HUES6 (cell line): ENCODE data around the gene ZKSCAN1.
A peak's percentile ranks its signal among the peaks of the same experiment; 100 is the strongest.
"Not testable (repeated sequence)": the region's sequence is repeated elsewhere in the genome, so short reads cannot be mapped to it uniquely, and the experiment has no call there.

Experiments used
- H3K27ac ChIP-seq: 2 replicates; pipeline ENCODE4 v1.7.0; 2013; ENCODE audit warnings: low read depth, mild to moderate bottlenecking, low read length, inconsistent platforms
- H3K27me3 ChIP-seq: 2 replicates; pipeline ENCODE4 v1.6.1; 2013; ENCODE audit warnings: low read length; ENCODE audit not compliant: control insufficient read depth, insufficient read depth
- H3K36me3 ChIP-seq: 2 replicates; pipeline ENCODE4 v1.6.1; 2013; ENCODE audit warnings: low read length; ENCODE audit not compliant: control insufficient read depth, insufficient read depth
- H3K4me1 ChIP-seq: 2 replicates; pipeline ENCODE4 v1.6.1; 2013; ENCODE audit warnings: low read length; ENCODE audit not compliant: control insufficient read depth, insufficient read depth
- H3K4me3 ChIP-seq: 2 replicates; pipeline ENCODE4 v1.5.1; 2013; ENCODE audit warnings: low read depth, low read length
- H3K9ac ChIP-seq: one replicate; pipeline ENCODE4 v1.6.1; 2013; ENCODE audit warnings: mild to moderate bottlenecking, low read length
- H3K9me3 ChIP-seq: 2 replicates; pipeline ENCODE4 v1.6.1; 2013; ENCODE audit warnings: low read depth, low read length; ENCODE audit not compliant: control insufficient read depth, insufficient read depth

The ZKSCAN1 gene

DNA sequence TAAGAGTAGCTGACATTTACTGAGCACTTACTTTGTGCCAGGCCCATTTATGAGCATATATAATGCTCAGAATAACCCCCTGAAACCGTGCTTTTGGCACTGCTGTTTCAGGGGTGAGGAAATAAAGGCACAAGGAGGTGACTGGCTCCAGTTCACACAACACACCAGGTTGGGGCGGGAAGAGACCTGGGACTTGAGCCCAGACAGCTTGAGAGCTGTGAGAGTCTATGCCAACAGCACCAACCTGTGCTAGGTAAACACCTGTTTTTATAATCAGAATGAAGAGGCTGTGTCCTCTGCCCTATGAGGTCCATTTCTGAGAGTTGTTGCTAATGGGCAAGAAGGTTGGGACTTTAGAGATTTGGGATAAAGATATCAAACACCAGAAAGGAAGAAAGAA is 30.8 kb upstream of the ZKSCAN1 start:
- no peaks in the 10 kb centered on the region for H3K4me1 ChIP-seq
- no peak overlapping the region for H3K27ac ChIP-seq
- H3K9ac ChIP-seq: no peak overlapping the region
- H3K9me3 ChIP-seq: no peaks in the 10 kb centered on the region
- H3K4me3 ChIP-seq: no peak overlapping the region
- no peaks in the 10 kb centered on the region for H3K36me3 ChIP-seq
- peaks cover 3% of the 10 kb centered on the region; the same call in 1 of the 2 replicates for H3K27me3 ChIP-seq

DNA sequence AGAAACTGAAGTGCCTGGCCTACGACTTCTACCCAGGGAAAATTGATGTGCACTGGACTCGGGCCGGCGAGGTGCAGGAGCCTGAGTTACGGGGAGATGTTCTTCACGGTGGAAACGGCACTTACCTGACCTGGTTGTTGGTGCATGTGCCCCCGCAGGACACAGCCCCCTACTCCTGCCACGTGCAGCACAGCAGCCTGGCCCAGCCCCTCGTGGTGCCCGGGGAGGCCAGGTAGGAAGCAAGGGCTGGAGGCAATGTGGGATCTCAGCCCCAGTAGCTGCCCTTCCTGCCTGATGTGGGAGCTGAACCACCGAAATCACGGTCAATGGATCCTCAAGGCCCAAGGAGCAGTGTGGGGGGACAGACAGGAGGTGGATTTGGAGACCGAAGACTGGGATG is 28.1 kb upstream of the ZKSCAN1 start:
- not testable (repeated sequence) for H3K36me3 ChIP-seq, H3K27me3 ChIP-seq, H3K4me3 ChIP-seq, H3K27ac ChIP-seq, H3K9ac ChIP-seq, H3K4me1 ChIP-seq, H3K9me3 ChIP-seq

DNA sequence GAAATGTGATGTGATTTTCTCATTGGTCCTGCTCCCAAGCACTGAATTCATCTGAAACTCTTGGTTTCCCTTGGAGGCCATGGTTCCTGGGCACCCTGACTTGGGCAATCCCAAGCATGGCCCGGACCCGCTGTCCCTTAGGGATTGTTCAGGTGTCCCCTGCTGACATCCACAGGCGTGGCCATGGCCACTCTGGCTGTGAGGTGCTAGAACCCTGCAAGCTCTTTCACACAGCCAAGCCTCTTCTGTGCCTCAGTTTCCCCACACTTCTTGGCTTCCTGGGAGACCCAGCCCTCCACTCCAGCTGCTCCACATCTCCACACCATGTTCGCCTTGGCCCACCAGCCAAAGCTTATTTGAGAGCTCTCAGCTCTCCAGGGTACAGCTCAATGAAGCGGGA is 27.6 kb upstream of the ZKSCAN1 start:
- H3K27ac ChIP-seq: no peak overlapping the region
- H3K36me3 ChIP-seq: no peaks in the 10 kb centered on the region
- no peaks in the 10 kb centered on the region for H3K9me3 ChIP-seq
- no peak overlapping the region for H3K4me3 ChIP-seq
- no peak overlapping the region for H3K9ac ChIP-seq
- H3K27me3 ChIP-seq: peaks cover 9% of the 10 kb centered on the region; the same call in 1 of the 2 replicates
- peaks cover 5% of the 10 kb centered on the region; the same call in 1 of the 2 replicates for H3K4me1 ChIP-seq

DNA sequence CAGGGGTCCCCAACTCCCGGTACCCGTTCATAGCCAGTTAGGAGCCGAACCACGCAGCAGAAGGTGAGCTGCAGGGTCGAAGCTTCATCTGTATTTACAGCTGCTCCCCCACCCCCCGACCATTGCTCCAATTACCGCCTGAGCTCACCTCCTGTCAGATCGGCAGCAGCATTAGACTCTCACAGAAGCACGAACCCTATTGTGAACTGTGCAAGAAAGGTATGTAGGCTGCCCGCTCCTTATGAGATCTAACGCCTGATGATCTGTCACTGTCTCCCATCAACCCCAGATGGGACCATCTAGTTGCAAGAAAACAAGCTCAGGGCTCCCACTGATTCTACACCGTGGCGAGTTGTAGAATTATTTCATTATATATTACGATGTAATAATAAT is 24.9 kb upstream of the ZKSCAN1 start:
- Histone ChIP-seq H3K4me3 (peak overlapping the region; percentile 40), H3K9ac (no peak overlapping the region)

GRCh38 chr7:99991543-99991942 is 23.9 kb upstream of the ZKSCAN1 start:
- not testable (repeated sequence) for H3K9ac ChIP-seq, H3K36me3 ChIP-seq, H3K4me3 ChIP-seq, H3K27me3 ChIP-seq, H3K4me1 ChIP-seq, H3K27ac ChIP-seq, H3K9me3 ChIP-seq

More for the DNA sequence above, 24.9 kb upstream of the ZKSCAN1 start:
- Histone ChIP-seq H3K27ac (no peak overlapping the region), H3K36me3 (no peaks in the 10 kb centered on the region), H3K4me1 (peaks cover 5% of the 10 kb centered on the region; the same call in 1 of the 2 replicates), H3K27me3 (peaks cover 9% of the 10 kb centered on the region; the same call in 1 of the 2 replicates), H3K9me3 (no peaks in the 10 kb centered on the region)

GRCh38 chr7:99992330-99993038 is 22.9 kb upstream of the ZKSCAN1 start:
- Histone ChIP-seq H3K27me3 (peaks cover 9% of the 10 kb centered on the region; the same call in 1 of the 2 replicates), H3K9ac (no peak overlapping the region), H3K36me3 (no peaks in the 10 kb centered on the region), H3K27ac (no peak overlapping the region), H3K9me3 (no peaks in the 10 kb centered on the region), H3K4me3 (no peak overlapping the region), H3K4me1 (peaks cover 5% of the 10 kb centered on the region; the same call in 1 of the 2 replicates)

DNA sequence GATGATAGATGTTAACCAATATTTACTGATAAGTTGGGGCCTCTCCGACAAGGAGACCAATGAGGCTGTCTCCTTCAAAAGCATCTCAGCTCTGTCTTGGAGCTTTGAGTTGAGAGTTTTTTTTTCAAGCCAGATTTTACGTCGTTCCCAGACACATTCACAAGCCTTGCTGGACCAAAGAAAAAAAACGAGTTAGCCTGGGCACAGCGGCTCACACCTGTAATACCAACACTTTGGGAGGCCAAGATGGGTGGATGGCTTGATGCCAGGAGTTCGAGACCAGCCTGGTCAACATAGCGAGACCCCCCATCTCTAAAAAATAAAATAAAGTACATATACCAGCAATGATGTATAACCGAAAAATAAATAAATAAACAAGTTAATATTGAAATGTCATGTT is 20.6 kb upstream of the ZKSCAN1 start:
- Histone ChIP-seq H3K36me3 (no peaks in the 10 kb centered on the region), H3K4me3 (no peak overlapping the region), H3K9me3 (no peaks in the 10 kb centered on the region), H3K9ac (no peak overlapping the region), H3K27ac (no peak overlapping the region), H3K27me3 (peaks cover 5% of the 10 kb centered on the region; the same call in 1 of the 2 replicates), H3K4me1 (peaks cover 5% of the 10 kb centered on the region; the same call in 1 of the 2 replicates)

GRCh38 chr7:99996755-99997544 is 18.4 kb upstream of the ZKSCAN1 start:
- Histone ChIP-seq H3K4me3 (peak overlapping the region; percentile 55), H3K36me3 (no peaks in the 10 kb centered on the region), H3K4me1 (no peaks in the 10 kb centered on the region), H3K9ac (peak overlapping the region; percentile 44), H3K9me3 (no peaks in the 10 kb centered on the region), H3K27me3 (no peaks in the 10 kb centered on the region), H3K27ac (peak overlapping the region; percentile 13; the same call in 1 of the 2 replicates)

GRCh38 chr7:99997545-99998137 is 17.8 kb upstream of the ZKSCAN1 start:
- no peaks in the 10 kb centered on the region for H3K36me3 ChIP-seq
- H3K4me3 ChIP-seq: peak overlapping the region; percentile 55
- H3K4me1 ChIP-seq: no peaks in the 10 kb centered on the region
- peak overlapping the region; percentile 13; the same call in 1 of the 2 replicates for H3K27ac ChIP-seq
- H3K27me3 ChIP-seq: no peaks in the 10 kb centered on the region
- no peaks in the 10 kb centered on the region for H3K9me3 ChIP-seq
- peak overlapping the region; percentile 44 for H3K9ac ChIP-seq

DNA sequence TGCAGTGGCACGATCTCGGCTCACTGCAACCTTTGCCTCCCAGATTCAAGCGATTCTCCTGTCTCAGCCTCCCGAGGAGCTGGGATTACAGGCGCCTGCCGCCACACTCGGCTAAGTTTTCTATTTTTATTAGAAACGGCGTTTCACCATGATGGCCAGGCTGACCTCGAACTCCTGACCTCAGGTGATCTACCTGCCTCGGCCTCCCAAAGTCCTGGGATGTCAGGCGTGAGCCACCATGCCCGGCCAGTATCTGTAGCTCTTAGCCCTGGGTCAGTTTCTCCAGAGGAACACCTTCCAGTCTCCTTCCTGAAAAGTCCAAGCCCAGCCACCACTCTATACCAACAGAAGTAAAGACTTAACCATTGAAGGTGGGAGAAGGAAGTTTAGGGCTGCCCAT is 15.2 kb upstream of the ZKSCAN1 start:
- Histone ChIP-seq H3K36me3 (no peaks in the 10 kb centered on the region), H3K9me3 (no peaks in the 10 kb centered on the region), H3K9ac (no peak overlapping the region), H3K4me1 (peaks cover 11% of the 10 kb centered on the region), H3K4me3 (no peak overlapping the region), H3K27me3 (no peaks in the 10 kb centered on the region), H3K27ac (no peak overlapping the region)
